ENCODE measurements around the gene ARID3A. TPM values are rescaled to one million over a fixed set of nuclear protein-coding genes. Genes with fewer than 3 reads are reported as not detected.

Gene ARID3A
- total RNA-seq, 1 experiment from 2014 or later: 5.6 TPM

GRCh38 chr19:982567-983170 is 56.8 kb downstream of the ARID3A start:
- no peaks in the 10 kb centered on the region for H3K9me3 ChIP-seq (ENCODE audit: low read length)

GRCh38 chr19:984165-984967 is 58.5 kb downstream of the ARID3A start, which contains the start of gene WDR18:
Gene WDR18 (plus strand): TSS chr19:984345. CDS start chr19:984354, 9 bp downstream.
- CTCF ChIA-PET: interaction anchor here (0.6 to 0.8 kb wide), 3 partner anchors 22 to 75 kb away, joined by 3 to 4 read pairs (median 3); no protein-coding TSS in a partner anchor
- no TSS peak for BruUV-seq (replicated peaks)
- no peaks in the 10 kb centered on the region for H3K9me2 ChIP-seq (replicated peaks; ENCODE audit: low read length)
- H4K20me1 ChIP-seq (ENCODE audit: low read length): no peaks in the 10 kb centered on the region
- intact Hi-C loops (cut with micrococcal nuclease): no loop called here
- peaks cover 14% of the 10 kb centered on the region for H3K79me2 ChIP-seq (ENCODE audit: low read length)
- H3K27ac ChIP-seq (ENCODE audit: low read length): peak within 1 kb of the TSS; percentile 70
- POLR2A ChIA-PET (ENCODE audit: unreplicated experiment): interaction anchor here (0.7 to 1.0 kb wide), 3 partner anchors 25 to 81 kb away, joined by 3 to 9 read pairs (median 5); no protein-coding TSS in a partner anchor
- peaks cover 8% of the 10 kb centered on the region for H3K4me1 ChIP-seq (ENCODE audit: insufficient read depth, low read length)
- peak within 1 kb of the TSS; percentile 89 for H3K4me2 ChIP-seq (ENCODE audit: low read length)
- H3K9me3 ChIP-seq (ENCODE audit: low read length): no peaks in the 10 kb centered on the region
- no peaks in the 10 kb centered on the region for H3K36me3 ChIP-seq (ENCODE audit: low read depth, low read length)
- H3K9ac ChIP-seq (ENCODE audit: low read length): peak within 1 kb of the TSS; percentile 89
- H3K4me3 ChIP-seq (ENCODE audit: low read length): peak within 1 kb of the TSS; percentile 96
- TF ChIP-seq EZH2phosphoT487 (IDR thresholded peaks at IDR 0.05; ENCODE audit: borderline replicate concordance, low read length): no peak
- peak; percentile 73 for ATAC-seq
- peak; percentile 89 for DNase-seq
- no peaks in the 10 kb centered on the region for H3F3A ChIP-seq (ENCODE audit: low read length, unreplicated experiment)
- H3K27me3 ChIP-seq (ENCODE audit: low read length): no peaks in the 10 kb centered on the region
- peak within 1 kb of the TSS; percentile 93 for H2AFZ ChIP-seq (ENCODE audit: low read length)

More at GRCh38 chr19:982567-983170, 56.8 kb downstream of the ARID3A start:
- DNase-seq (peak; percentile 68), ATAC-seq (peak; percentile 89)
- Histone ChIP-seq H3K4me1 (ENCODE audit: insufficient read depth, low read length) (peaks cover 8% of the 10 kb centered on the region), H3K79me2 (ENCODE audit: low read length) (peaks cover 14% of the 10 kb centered on the region), H3K4me3 (ENCODE audit: low read length) (peak overlapping the region; percentile 67), H3K27ac (ENCODE audit: low read length) (no peak overlapping the region), H3K9me2 (replicated peaks; ENCODE audit: low read length) (no peaks in the 10 kb centered on the region), H3K9ac (ENCODE audit: low read length) (no peak overlapping the region), H3K27me3 (ENCODE audit: low read length) (no peaks in the 10 kb centered on the region), H3F3A (ENCODE audit: low read length, unreplicated experiment) (no peaks in the 10 kb centered on the region), H2AFZ (ENCODE audit: low read length) (peak overlapping the region; percentile 80; the same call in 1 of the 2 replicates), H3K36me3 (ENCODE audit: low read depth, low read length) (no peaks in the 10 kb centered on the region), H4K20me1 (ENCODE audit: low read length) (no peaks in the 10 kb centered on the region), H3K4me2 (ENCODE audit: low read length) (peak overlapping the region; percentile 82)
- POLR2A ChIA-PET (ENCODE audit: unreplicated experiment): no interaction called here
- no TSS peak for BruUV-seq (replicated peaks)
- CTCF ChIA-PET: no interaction called here
- intact Hi-C loops (cut with micrococcal nuclease): loop anchor here (1.0 kb wide), 2 partner anchors 57 to 61 kb away; no protein-coding TSS in a partner anchor
- no peak for TF ChIP-seq EZH2 (IDR thresholded peaks at IDR 0.05; ENCODE audit: low read length, unreplicated experiment)
- TF ChIP-seq CTCF (conservative IDR thresholded peaks at IDR 0.05; ENCODE audit: low read depth, low read length): peak; percentile 78

GRCh38 chr19:986083-986482 is 60.2 kb downstream of the ARID3A start:
- no peak for ATAC-seq
- no peaks in the 10 kb centered on the region; the same call in 1 of the 2 replicates for H3K36me3 ChIP-seq (ENCODE audit: low read depth, low read length)
- no peak overlapping the region for H3K4me2 ChIP-seq (ENCODE audit: low read length)
- BruUV-seq (replicated peaks): no TSS peak
- ChIA-PET CTCF (no interaction called here), POLR2A (ENCODE audit: unreplicated experiment) (no interaction called here)
- H3K4me1 ChIP-seq (ENCODE audit: insufficient read depth, low read length): peaks cover 8% of the 10 kb centered on the region
- no peak overlapping the region for H3K9ac ChIP-seq (ENCODE audit: low read length)
- H4K20me1 ChIP-seq (ENCODE audit: low read length): no peaks in the 10 kb centered on the region
- H3K27me3 ChIP-seq (ENCODE audit: low read length): no peaks in the 10 kb centered on the region
- no peaks in the 10 kb centered on the region for H3K9me2 ChIP-seq (replicated peaks; ENCODE audit: low read length)
- peaks cover 14% of the 10 kb centered on the region for H3K79me2 ChIP-seq (ENCODE audit: low read length)
- no peak overlapping the region for H2AFZ ChIP-seq (ENCODE audit: low read length)
- no peak for TF ChIP-seq EZH2 (IDR thresholded peaks at IDR 0.05; ENCODE audit: low read length, unreplicated experiment)
- no peak for TF ChIP-seq CTCF (conservative IDR thresholded peaks at IDR 0.05; ENCODE audit: low read depth, low read length)
- TF ChIP-seq EZH2phosphoT487 (IDR thresholded peaks at IDR 0.05; ENCODE audit: borderline replicate concordance, low read length): no peak
- no peaks in the 10 kb centered on the region for H3F3A ChIP-seq (ENCODE audit: low read length, unreplicated experiment)
- DNase-seq: no peak
- intact Hi-C loops (cut with micrococcal nuclease): no loop called here
- no peaks in the 10 kb centered on the region for H3K9me3 ChIP-seq (ENCODE audit: low read length)
- no peak overlapping the region for H3K4me3 ChIP-seq (ENCODE audit: low read length)
- no peak overlapping the region for H3K27ac ChIP-seq (ENCODE audit: low read length)
